HG03196 (cell line): Measurements from ENCODE around the gene KCNH4.
"Not testable (repeated sequence)": the region's sequence is repeated elsewhere in the genome, so short reads cannot be mapped to it uniquely, and the experiment has no call there.

Experiments
- ATAC-seq: cut with Tn5 transposase; IDR thresholded peaks from one replicate; pipeline ENCODE4 v1.9.1; 2021; ENCODE audit not compliant: unreplicated experiment

KCNH4 gene

GRCh38 chr17:42140690-42141089 is 40.3 kb downstream of the KCNH4 start:
- ATAC-seq = not testable (repeated sequence)

DNA sequence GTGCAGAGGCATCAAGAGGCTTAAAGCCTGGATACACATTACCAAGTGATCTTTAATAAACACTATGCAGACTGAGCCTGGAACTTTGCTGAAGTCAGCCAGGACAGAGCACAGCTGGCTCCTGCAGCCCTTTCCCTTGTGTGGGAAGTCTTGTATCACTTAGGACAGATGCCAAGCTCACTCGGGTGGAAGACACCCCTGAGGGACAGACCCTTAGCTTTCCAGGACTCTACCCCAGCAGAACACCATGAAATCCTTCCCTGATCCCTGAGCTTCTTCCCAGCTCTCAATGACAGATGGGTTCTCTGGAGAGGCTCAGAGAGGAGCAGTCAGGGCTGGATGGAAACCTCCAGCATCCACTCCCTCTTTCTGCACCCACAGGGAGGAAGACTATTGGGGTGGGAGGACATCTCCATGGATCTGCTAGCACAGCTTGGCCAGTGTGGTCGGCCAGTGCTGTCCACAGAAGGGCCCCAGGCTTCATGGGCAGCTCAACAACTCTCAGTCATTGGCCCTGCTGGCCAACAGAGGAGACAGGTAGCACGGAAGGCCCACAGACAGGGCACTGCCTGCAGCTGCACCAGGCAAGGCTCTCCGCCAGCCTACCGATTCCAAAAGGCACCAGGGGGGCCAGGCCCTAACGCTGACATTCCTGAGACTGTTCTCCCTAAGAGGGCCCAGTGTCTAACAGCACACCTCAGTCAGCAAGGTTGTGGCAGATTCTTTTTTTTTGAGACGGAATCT is 42.0 kb downstream of the KCNH4 start:
- no peak for ATAC-seq

GRCh38 chr17:42136654-42137051 is 44.3 kb downstream of the KCNH4 start:
- no peak for ATAC-seq

- ATAC-seq = no peak
Observed at GRCh38 chr17:42135664-42136653, 45.0 kb downstream of the KCNH4 start.

GRCh38 chr17:42135151-42135550 is 45.8 kb downstream of the KCNH4 start:
- ATAC-seq = no peak

DNA sequence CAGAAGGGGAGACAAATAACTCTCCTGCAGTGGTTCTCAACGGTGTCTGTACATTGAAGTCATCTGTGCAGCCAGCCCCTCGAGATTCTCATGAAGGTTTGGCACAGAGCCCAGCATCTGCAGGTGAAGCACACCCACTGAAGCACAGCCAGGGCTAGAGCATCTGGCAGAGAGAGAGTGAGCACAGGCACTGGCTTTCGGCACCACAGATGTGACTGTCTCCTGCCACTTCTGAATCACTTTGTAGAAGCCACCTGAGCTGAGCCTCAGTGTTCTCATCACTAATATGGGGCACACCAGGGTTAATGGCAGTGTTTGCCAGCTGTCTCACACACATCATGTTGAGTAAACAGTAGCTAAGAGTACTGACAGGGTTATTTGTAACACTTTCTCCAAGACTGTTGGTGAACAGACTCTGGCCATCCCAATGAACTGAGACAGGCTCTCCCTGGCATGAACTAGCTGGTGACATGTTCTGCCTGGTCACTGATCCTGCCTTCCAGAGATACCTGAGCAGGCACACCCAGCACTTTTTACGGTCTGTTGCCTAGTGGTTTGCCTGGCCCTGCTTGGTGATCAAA is 47.4 kb downstream of the KCNH4 start:
- ATAC-seq = no peak

- ATAC-seq = no peak
Observed at GRCh38 chr17:42132941-42133340, 48.0 kb downstream of the KCNH4 start.

DNA sequence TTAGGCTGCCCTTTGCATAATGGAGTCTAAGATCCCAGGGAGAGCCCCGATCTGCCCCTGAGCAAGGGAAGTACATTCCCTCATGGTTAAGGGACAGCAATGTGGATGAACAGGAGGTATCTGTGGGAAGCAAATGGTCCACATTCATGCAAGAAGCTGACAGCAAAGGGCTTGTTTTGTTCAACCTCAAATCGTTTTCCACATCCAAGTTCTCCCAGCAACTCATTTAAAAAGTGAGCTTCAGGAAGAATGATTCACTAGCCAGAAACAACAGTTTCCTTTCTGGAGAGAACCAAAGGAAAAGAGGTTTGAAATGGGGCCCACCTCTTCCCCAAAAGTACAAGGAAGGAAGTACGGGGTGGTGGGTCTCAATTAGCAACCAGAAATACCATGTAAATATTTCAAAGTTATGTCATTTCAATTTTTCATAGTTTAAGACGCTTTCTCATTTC is 48.9 kb downstream of the KCNH4 start:
- ATAC-seq = no peak

DNA sequence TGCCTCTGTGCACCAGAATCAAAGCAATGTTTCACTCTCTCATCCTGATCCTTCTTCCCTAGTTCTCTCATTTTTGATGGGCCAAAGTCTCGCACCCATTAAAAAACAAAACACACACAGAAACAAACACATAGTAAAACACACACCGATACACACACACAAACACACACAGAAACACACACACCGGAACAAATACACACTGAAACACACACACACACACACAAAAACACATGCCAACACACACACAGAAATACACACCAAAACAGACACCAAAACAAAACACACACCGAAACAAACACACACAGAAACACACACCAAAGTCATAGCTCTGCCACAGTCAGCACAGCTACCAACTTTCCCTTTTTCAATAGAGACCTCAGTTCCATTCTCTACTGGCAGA is 49.7 kb downstream of the KCNH4 start:
- ATAC-seq = no peak

GRCh38 chr17:42130310-42130936 is 50.5 kb downstream of the KCNH4 start:
- no peak for ATAC-seq

- no peak for ATAC-seq
Observed at GRCh38 chr17:42129109-42129837, 51.7 kb downstream of the KCNH4 start.

GRCh38 chr17:42127414-42127813 is 53.5 kb downstream of the KCNH4 start:
- no peak for ATAC-seq

- no peak for ATAC-seq
Observed at GRCh38 chr17:42126836-42127235, 54.1 kb downstream of the KCNH4 start.

DNA sequence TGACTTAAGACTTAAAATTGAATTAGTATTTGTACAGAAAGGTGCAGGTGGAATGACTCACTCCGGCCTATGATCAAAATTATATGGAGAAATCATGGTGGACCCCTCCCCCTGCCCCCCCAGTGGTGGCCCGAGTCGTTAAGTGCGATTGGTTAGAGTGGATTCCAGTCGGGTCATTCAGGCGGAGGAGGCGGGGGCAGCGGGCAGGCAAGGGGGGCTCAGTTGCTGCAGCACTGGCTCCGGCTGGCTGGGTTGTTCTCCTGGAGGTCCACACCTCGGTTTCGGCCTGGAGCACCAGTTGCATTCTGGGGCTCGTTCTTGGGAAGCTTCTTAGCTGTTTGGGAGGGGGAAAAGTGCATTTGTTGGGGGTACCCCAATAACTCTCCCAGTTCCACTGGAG is 55.4 kb downstream of the KCNH4 start:
- ATAC-seq = no peak

DNA sequence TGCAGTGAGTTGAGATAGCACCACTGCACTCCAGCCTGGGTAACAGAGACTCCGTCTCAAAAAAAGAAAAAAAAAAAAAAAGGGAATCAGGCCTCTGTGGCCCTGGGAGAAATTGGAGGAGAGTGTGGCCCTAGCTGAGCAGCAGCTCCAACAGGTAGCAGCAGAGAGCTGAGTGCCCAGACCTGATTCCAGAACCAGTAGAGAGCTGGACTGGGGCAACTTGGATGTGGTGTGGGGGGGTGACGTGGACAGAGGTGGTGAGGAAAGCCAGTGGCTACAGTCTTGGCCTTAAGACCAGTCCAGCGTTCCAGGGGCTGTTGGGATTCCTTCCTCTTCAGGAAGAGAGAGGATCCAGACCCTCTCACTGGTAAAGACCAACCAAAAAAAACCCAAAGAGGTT is 56.7 kb downstream of the KCNH4 start:
- no peak for ATAC-seq

DNA sequence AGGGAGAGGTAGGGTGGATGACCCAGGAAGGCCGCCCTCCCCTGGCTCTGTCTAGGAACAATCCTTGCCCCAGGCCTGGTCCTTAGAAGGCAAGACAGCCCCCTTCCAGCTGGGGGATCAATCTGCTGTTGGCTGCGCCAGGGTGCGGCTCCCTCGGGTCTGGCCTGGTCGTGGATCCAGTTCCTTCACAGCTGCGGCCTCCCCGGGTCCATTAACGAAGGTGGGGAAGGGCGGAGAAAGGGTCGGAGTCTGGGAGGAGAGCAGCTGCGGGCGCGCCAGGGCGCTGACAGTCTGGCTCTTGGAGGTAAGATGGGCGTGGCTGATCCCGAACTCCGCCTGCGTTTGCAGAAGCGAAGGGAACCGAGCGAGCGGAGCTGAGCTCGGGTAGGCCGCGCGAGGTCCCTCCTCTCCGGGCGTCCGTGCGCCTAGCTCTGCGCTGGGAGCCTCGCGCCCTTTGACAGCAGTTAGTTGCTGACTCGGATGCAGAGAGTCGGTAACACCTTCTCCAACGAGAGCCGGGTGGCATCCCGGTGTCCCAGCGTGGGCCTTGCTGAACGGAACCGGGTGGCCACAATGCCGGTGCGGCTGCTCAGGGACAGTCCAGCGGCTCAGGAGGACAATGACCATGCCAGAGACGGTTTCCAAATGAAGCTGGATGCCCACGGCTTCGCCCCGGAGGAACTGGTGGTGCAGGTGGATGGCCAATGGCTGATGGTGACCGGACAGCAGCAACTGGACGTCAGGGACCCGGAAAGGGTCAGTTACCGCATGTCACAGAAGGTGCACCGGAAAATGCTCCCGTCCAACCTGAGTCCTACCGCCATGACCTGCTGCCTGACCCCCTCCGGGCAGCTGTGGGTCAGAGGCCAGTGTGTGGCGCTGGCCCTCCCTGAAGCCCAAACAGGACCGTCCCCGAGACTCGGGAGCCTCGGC is 58.3 kb downstream of the KCNH4 start, which contains the start of gene HSPB9:
TSS of gene HSPB9 (plus strand) at position 434 of the 933 bp plus-strand sequence. CDS start at position 481, 47 bp downstream.
- no peak for ATAC-seq

DNA sequence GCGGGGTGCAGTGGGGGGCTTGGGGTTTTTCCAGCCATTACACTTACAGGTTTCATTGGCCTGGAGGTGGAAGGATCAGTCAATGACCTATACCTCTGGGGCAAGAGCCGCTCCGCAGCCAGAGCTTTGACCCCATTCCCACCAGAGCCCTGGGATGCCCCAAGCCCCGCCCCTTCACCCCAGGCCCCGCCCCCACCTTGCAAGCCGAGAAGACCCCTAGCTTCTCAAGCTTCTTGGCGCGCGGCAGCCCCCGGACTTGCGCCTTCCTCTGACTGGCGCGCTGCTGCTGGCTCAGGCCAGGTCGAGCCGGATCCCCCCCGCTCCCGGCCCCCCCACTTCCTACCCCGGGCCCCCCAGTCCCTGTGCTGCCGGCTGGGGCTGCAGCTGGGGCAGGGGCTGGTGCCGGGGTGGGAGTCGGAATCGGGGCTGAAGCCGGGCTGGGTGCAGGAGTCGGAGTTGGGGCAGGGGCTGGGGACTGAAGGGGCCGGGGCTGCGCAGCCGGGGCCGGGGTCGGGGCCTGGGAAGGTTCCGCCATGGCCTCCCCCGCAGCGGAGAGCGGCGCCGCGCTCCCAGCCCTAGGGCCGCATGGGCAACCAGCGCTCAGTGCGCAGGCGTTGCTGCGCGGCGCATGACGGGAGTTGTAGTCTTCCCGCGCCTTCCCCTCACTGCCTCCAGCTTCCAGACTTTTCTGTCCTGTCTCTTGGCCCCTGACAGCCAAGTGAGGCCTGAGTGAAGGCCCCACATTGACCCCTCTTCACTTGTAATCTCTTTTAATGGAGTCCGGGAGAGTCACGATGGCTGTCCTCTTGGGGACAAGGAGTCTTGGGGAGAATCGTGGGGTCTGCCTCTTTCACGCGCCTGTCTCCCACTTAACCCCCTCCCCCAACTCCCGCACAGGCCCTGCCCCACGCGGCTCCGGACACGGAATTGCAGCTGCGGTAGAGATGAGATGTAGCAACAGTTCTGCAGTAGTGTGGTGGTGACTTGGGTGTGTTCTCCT is 59.9 kb downstream of the KCNH4 start, which contains the start of gene KAT2A:
TSS of gene KAT2A (minus strand) at position 598 of the 1,000 bp plus-strand sequence. CDS start at position 535, 63 bp downstream.
- peak; percentile 54 for ATAC-seq
